ENCODE data around the gene MYL4. TPM values are rescaled to one million over a fixed set of nuclear protein-coding genes. Genes with fewer than 3 reads are reported as not detected.
"Not testable (repeated sequence)": the region's sequence is repeated elsewhere in the genome, so short reads cannot be mapped to it uniquely, and the experiment has no call there.

Gene MYL4
- total RNA-seq, 1 donor: 0.27 TPM

DNA sequence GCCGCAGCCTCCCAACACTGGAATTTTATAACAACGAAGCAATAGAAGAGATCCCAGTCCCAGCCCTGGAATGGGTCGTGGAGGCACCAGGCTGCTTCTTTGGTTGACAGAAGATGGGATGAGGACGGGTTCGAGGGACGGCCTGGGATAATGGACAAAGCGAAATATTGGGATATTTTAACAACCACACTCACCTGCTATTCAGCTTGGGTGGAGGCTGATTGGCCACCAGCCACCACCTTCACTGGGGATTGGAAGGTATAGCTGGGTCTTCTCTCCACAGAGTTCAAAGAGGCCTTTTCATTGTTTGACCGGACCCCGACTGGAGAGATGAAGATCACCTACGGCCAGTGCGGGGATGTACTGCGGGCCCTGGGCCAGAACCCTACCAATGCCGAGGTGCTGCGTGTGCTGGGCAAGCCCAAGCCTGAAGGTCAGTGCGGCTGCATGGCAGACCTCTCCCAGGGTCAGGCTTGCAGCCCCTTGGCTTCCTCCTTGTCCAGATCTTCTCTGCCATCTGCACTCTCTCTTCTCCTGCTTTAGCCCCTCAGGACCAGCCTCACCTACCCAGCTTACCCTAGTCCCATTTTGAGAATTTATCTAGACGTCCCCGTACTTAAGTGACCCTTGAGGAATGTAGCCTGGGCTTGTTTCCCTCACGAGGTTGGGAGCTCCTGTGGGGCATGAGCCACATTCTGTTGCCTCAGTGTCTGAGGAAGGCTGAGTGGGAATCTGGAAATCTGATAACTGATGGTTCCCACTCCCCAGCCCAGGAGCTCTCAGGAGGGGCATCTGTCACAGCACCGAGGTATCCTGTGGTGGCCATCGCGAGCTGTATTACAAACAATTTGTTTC is 10.7 kb downstream of the MYL4 start:
- DNase-seq (ENCODE audit: low read depth in 2 of 3, low spot score in 2 of 3): no peak

DNA sequence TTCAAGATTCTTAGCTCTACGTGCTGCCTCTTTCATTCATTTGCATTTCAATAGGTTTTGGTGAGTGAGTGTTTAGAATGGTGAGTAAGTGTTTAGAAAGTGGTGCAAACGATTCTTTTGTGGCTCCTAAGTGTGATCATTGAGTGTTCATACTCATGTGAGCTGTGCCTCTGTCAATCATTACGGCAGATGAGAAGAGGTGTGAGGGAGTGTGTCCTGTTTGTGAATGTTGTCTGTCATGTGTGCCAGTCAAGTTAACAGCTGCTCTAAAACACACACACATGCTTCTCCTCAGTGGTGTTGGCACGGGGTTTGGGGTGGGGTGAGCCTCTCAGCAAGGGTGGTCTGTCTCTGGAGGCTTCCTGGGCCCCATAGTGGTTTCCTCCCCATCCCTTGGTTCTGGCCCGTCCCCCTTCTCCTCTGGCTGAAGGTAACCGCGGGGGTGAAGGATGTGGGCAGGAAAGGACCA is 11.4 kb downstream of the MYL4 start:
- DNase-seq (ENCODE audit: low read depth in 2 of 3, low spot score in 2 of 3): peak in 1 of 3 donors; percentile 22

GRCh38 chr17:47221154-47221553 is 12.0 kb downstream of the MYL4 start:
- DNase-seq (ENCODE audit: low read depth in 2 of 3, low spot score in 2 of 3): no peak

DNA sequence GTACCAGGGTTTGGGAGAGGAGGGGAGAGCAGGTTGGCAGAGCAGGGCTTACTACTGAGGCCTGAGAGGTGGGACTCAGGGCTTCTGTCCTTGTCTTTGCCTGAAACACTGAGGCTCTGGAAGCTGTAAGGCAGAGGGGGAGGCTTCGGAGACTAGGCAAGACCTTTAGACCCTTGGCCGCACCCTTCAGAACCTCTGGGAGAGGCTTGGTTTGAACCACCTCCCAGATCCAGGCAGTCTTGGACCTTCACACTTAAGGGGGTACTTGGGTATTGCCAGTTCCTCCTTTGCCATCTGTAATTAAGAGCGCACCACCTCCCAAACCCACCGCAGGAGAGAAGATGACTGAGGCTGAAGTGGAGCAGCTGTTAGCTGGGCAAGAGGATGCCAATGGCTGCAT is 12.9 kb downstream of the MYL4 start:
- DNase-seq (ENCODE audit: low read depth in 2 of 3, low spot score in 2 of 3): no peak

- no peak for DNase-seq (ENCODE audit: low read depth in 2 of 3, low spot score in 2 of 3)
These were observed 13.9 kb downstream of the MYL4 start for GRCh38 chr17:47223007-47223406.

GRCh38 chr17:47223460-47223859 is 14.3 kb downstream of the MYL4 start:
- DNase-seq (ENCODE audit: low read depth in 2 of 3, low spot score in 2 of 3): no peak

DNA sequence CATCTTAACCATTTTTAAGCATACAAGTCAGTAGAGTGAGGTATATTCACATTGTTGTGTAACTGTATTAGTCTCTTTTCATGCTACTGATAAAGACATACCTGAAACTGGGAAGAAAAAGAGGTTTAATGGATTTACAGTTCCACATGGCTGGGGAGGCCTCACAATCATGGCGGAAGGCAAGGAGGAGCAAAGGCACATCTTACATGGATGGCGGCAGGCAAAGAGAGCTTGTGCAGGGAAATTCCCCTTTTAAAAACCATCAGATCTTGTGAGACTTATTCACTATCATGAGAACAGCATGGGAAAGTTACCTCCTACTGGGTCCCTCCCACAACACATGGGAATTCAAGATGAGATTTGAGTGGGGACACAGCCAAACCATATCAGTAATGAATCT is 14.9 kb downstream of the MYL4 start:
- not testable (repeated sequence) for DNase-seq (ENCODE audit: low read depth in 2 of 3, low spot score in 2 of 3)

- DNase-seq (ENCODE audit: low read depth in 2 of 3, low spot score in 2 of 3): no peak
These were observed 15.8 kb downstream of the MYL4 start for GRCh38 chr17:47224966-47225365.

- DNase-seq (ENCODE audit: low read depth in 2 of 3, low spot score in 2 of 3): no peak
These were observed 16.3 kb downstream of the MYL4 start for GRCh38 chr17:47225436-47225858.

DNA sequence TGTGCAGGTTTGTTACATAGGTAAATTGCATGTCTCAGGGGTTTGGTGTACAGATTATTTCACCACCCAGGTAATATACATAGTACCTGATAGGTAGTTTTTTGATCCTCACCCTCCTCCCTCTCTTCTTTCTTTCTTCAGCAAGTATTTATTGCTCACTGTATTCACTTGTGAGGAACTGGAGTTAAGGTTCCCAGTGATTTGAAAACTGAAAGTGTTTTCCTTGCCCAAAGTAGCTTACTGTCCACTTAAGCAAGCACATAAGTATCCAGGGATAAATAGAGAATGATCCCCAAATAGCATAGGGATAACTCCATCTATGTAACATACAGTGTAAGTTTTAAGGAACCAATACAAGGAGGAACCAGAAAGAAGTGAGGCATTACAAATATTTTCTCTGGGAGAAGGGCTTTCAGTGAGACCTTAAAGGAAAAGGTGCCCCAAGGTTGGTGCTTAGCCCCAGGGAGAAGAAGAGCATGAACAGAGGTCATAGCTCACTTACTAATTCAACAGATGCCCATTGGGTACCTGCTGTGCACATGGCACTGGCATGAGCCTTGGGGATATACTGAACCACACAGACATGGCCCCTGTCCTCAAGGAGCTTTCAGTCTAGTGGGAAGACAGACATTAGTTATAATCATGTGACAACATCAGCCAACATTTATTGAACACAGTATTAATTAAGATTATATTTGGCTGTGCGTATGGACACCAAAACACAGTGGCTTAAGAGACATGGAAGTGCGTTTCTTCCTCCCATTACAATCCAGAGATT is 17.0 kb downstream of the MYL4 start:
- DNase-seq (ENCODE audit: low read depth in 2 of 3, low spot score in 2 of 3): no peak

DNA sequence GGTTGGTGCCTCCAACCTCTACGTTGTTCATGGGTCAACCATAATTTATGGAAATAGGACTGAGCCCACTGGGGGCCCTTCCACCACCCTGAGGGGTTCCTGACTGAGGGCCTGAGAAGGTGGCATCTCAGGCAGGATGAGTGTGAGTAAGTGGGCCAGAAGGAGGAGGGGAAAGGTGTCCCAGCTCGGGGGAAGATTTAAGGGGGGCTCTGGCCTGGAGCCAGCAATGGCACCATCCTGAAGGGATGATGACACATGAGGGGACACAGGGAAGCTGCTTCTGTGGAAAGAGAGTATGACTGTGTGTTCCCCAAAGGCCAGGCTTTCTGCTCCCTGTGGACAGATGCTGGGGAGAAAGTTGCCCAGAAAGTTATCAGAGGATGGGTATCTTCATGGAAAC is 18.7 kb downstream of the MYL4 start:
- no peak for DNase-seq (ENCODE audit: low read depth in 2 of 3, low spot score in 2 of 3)

DNA sequence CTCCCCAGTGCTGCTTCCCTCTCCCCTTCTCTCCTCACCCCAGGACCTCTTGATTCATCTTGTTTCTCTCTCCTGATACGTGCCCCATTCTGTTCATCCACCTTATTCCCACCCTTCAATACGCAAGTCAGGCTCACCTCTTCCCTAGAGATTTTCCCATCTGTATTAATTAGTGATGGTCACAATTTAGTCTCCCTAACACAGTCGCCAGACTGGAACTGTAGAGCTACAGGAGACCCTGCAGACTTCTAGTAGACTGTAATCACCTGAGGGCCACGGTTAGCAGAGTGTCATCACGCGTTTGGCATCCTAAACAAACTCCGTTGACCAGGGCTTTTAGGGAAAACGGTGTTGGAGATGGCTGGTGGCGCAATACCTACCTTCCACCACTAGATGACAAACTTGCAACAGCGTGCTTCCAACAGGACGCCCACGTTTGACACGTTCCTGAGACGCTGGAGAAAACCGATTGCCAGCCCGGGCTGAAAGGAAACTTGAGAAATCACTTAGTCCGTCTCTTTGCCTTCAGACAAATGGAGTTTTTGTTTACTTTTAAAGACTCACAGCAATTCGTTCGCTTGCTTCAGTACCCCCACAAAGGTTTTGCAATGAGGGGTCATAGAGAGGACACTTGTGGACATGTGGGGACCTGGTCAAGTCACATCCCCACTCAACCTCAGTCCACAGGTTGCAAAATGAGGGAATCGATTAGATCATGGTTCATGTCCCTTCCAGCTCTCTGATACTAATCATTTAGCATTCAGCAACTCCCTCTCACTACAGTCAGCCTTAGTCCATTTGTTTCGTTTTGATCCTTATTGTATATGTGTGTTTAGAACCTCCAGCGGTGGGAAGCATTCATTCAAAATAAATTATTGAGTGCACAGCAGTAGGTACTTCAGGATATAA is 20.6 kb downstream of the MYL4 start:
- DNase-seq (ENCODE audit: low read depth in 2 of 3, low spot score in 2 of 3): peak in 2 of 3 donors; percentile 72 to 81

- no peak for DNase-seq (ENCODE audit: low read depth in 2 of 3, low spot score in 2 of 3)
These were observed 21.7 kb downstream of the MYL4 start for GRCh38 chr17:47230864-47231263.

GRCh38 chr17:47231334-47231733 is 22.2 kb downstream of the MYL4 start:
- DNase-seq (ENCODE audit: low read depth in 2 of 3, low spot score in 2 of 3): no peak

GRCh38 chr17:47231866-47232265 is 22.7 kb downstream of the MYL4 start:
- no peak for DNase-seq (ENCODE audit: low read depth in 2 of 3, low spot score in 2 of 3)

GRCh38 chr17:47232465-47232864 is 23.3 kb downstream of the MYL4 start:
- DNase-seq (ENCODE audit: low read depth in 2 of 3, low spot score in 2 of 3): no peak

- no peak for DNase-seq (ENCODE audit: low read depth in 2 of 3, low spot score in 2 of 3)
These were observed 26.4 kb downstream of the MYL4 start for GRCh38 chr17:47235506-47235905.

- DNase-seq (ENCODE audit: low read depth in 2 of 3, low spot score in 2 of 3): no peak
These were observed 26.8 kb downstream of the MYL4 start for GRCh38 chr17:47235923-47236322.

DNA sequence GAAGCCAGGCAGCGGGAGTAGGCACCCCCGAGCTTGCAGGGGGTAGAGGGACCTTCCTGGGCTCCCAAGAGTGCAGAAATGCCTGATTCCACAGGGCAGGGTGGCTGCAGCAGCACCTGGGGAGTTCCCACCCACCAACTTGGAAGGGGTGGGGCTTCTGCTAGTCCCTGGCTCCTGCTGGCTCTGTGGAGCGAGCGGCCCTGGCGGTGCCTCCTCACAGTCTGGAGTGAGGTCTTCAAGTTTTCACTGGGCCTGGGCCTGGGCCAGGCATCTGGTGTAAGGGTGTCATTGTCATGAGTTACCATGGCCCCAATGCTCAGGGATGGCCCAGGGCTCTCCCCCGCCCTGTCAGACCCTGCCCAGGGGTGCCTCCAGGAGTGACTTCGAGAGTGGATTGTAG is 28.7 kb downstream of the MYL4 start:
- DNase-seq (ENCODE audit: low read depth in 2 of 3, low spot score in 2 of 3): no peak

GRCh38 chr17:47238321-47239010 is 29.3 kb downstream of the MYL4 start:
- no peak for DNase-seq (ENCODE audit: low read depth in 2 of 3, low spot score in 2 of 3)

Measured in hematopoietic multipotent progenitor cell (in vitro differentiated cells).